ENCODE results near the gene GDF11. TPM values are rescaled to one million over a fixed set of nuclear protein-coding genes. Genes with fewer than 3 reads are reported as not detected.

GDF11 gene
- 42.8 and 50.3 TPM in 2 replicates for total RNA-seq
- long read RNA-seq, partial matches to known transcripts: 0 of 8 reads
- long read RNA-seq, other reads (novel, unspliced or antisense): 8 of 8 reads

- Mint-ChIP-seq H3K27me3 (peaks cover 4% of the 10 kb centered on the region), H3K36me3 (ENCODE audit: insufficient read depth) (peaks cover 4% of the 10 kb centered on the region), H3K27ac (peak within 1 kb of the TSS; percentile 96), H3K9me3 (ENCODE audit: low read depth) (no peaks in the 10 kb centered on the region), H3K4me3 (ENCODE audit: low read depth) (peak within 1 kb of the TSS; percentile 95), H3K4me1 (ENCODE audit: low read depth) (peaks cover 45% of the 10 kb centered on the region)
- no peak for TF ChIP-seq CTCF (IDR thresholded peaks at IDR 0.05; ENCODE audit: unreplicated experiment)
- DNase-seq (ENCODE audit: low spot score, unreplicated experiment): peak; percentile 55
These were observed at the start of gene GDF11 for GRCh38 chr12:55742719-55743405. TSS of gene GDF11 (plus strand) at chr12:55743122. CDS start at chr12:55743317, 195 bp downstream.

- DNase-seq (ENCODE audit: low spot score, unreplicated experiment): no peak
- no peak overlapping the region for H3K27ac Mint-ChIP-seq
- H3K27me3 Mint-ChIP-seq: peaks cover 14% of the 10 kb centered on the region
- no peak for TF ChIP-seq CTCF (IDR thresholded peaks at IDR 0.05; ENCODE audit: unreplicated experiment)
- H3K4me1 Mint-ChIP-seq (ENCODE audit: low read depth): no peaks in the 10 kb centered on the region
- H3K36me3 Mint-ChIP-seq (ENCODE audit: insufficient read depth): no peaks in the 10 kb centered on the region
- no peak overlapping the region for H3K4me3 Mint-ChIP-seq (ENCODE audit: low read depth)
- H3K9me3 Mint-ChIP-seq (ENCODE audit: low read depth): no peaks in the 10 kb centered on the region
These were observed 49.4 kb upstream of the GDF11 start for GRCh38 chr12:55693323-55694187.

- DNase-seq (ENCODE audit: low spot score, unreplicated experiment): no peak
- H3K9me3 Mint-ChIP-seq (ENCODE audit: low read depth): no peaks in the 10 kb centered on the region
- no peaks in the 10 kb centered on the region for H3K4me1 Mint-ChIP-seq (ENCODE audit: low read depth)
- H3K36me3 Mint-ChIP-seq (ENCODE audit: insufficient read depth): no peaks in the 10 kb centered on the region
- H3K4me3 Mint-ChIP-seq (ENCODE audit: low read depth): no peak overlapping the region
- peaks cover 17% of the 10 kb centered on the region for H3K27me3 Mint-ChIP-seq
- no peak overlapping the region for H3K27ac Mint-ChIP-seq
- TF ChIP-seq CTCF (IDR thresholded peaks at IDR 0.05; ENCODE audit: unreplicated experiment): no peak
These were observed 48.8 kb upstream of the GDF11 start for GRCh38 chr12:55694188-55694515.

GRCh38 chr12:55694651-55695050 is 48.3 kb upstream of the GDF11 start:
- DNase-seq (ENCODE audit: low spot score, unreplicated experiment): no peak
- no peaks in the 10 kb centered on the region for H3K36me3 Mint-ChIP-seq (ENCODE audit: insufficient read depth)
- H3K9me3 Mint-ChIP-seq (ENCODE audit: low read depth): no peaks in the 10 kb centered on the region
- H3K4me3 Mint-ChIP-seq (ENCODE audit: low read depth): no peak overlapping the region
- no peak overlapping the region for H3K27ac Mint-ChIP-seq
- TF ChIP-seq CTCF (IDR thresholded peaks at IDR 0.05; ENCODE audit: unreplicated experiment): no peak
- no peaks in the 10 kb centered on the region for H3K4me1 Mint-ChIP-seq (ENCODE audit: low read depth)
- peaks cover 17% of the 10 kb centered on the region for H3K27me3 Mint-ChIP-seq

- H3K4me3 Mint-ChIP-seq (ENCODE audit: low read depth): no peak overlapping the region
- no peak for TF ChIP-seq CTCF (IDR thresholded peaks at IDR 0.05; ENCODE audit: unreplicated experiment)
- H3K36me3 Mint-ChIP-seq (ENCODE audit: insufficient read depth): no peaks in the 10 kb centered on the region
- H3K27me3 Mint-ChIP-seq: peaks cover 21% of the 10 kb centered on the region
- H3K4me1 Mint-ChIP-seq (ENCODE audit: low read depth): no peaks in the 10 kb centered on the region
- no peaks in the 10 kb centered on the region for H3K9me3 Mint-ChIP-seq (ENCODE audit: low read depth)
- H3K27ac Mint-ChIP-seq: no peak overlapping the region
- DNase-seq (ENCODE audit: low spot score, unreplicated experiment): no peak
These were observed 47.6 kb upstream of the GDF11 start for GRCh38 chr12:55695349-55695748.

Data from progenitor cell of endocrine pancreas (in vitro differentiated cells).